Ectodermal cell (in vitro differentiated cells): ENCODE results near the gene TMPRSS5.

Source experiments
- H3K27ac ChIP-seq: 2 replicates; pipeline ENCODE4 v1.7.0; 2013; ENCODE audit warnings: mild to moderate bottlenecking, low read depth, low read length; ENCODE audit not compliant: insufficient read depth, poor library complexity, severe bottlenecking
- H3K27me3 ChIP-seq: 2 replicates; pipeline ENCODE4 v1.7.0; 2013; ENCODE audit warnings: mild to moderate bottlenecking, low read length; ENCODE audit not compliant: insufficient read depth, control insufficient read depth, poor library complexity, severe bottlenecking
- H3K36me3 ChIP-seq: one replicate; pipeline ENCODE4 v1.7.0; 2013; ENCODE audit warnings: low read length; ENCODE audit not compliant: control insufficient read depth, insufficient read depth
- H3K4me1 ChIP-seq: one replicate; pipeline ENCODE4 v1.7.0; 2013; ENCODE audit warnings: low read length; ENCODE audit not compliant: control insufficient read depth, insufficient read depth
- H3K4me3 ChIP-seq: 2 replicates; pipeline ENCODE4 v1.7.0; 2013; ENCODE audit warnings: low read depth, low read length, control low read depth; ENCODE audit not compliant: insufficient read depth
- H3K9me3 ChIP-seq: 2 replicates; pipeline ENCODE4 v1.7.0; 2013; ENCODE audit warnings: mild to moderate bottlenecking, low read length, moderate library complexity; ENCODE audit not compliant: control insufficient read depth
- WGBS, 2 experiments: methylation state at CpG; one replicate each; pipeline ENCODE4 v1.1.7; 2013; ENCODE audit warnings: missing lambda C conversion rate in 2 of 2; 5-methylcytosine and 5-hydroxymethylcytosine counted together

TMPRSS5 gene

DNA sequence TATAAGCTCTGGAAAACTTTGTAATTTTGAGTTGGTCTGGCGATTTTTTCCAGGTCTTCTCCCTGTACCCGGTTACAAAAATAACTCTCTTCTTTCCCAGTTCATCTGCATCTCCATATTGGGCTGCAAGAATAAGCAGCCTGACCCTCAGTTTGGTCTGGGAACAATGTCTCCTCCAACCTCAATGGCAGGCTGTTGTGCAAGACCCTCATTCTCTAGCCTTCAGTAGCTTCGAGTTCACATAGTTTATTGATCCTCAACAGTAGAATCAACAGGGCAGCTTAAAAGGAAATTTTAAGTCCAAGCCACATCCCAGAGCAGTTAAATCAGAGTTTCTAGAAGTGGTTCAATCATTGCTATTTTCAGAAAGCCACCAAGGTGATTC is 35.3 kb downstream of the TMPRSS5 start:
- WGBS, 2 experiments: 95 to 100% methylated on average over 3 of the region's 3 CpGs
- Histone ChIP-seq H3K27ac (no peak overlapping the region), H3K4me1 (peaks cover 18% of the 10 kb centered on the region), H3K36me3 (no peaks in the 10 kb centered on the region), H3K27me3 (no peaks in the 10 kb centered on the region), H3K4me3 (no peak overlapping the region), H3K9me3 (no peaks in the 10 kb centered on the region)

DNA sequence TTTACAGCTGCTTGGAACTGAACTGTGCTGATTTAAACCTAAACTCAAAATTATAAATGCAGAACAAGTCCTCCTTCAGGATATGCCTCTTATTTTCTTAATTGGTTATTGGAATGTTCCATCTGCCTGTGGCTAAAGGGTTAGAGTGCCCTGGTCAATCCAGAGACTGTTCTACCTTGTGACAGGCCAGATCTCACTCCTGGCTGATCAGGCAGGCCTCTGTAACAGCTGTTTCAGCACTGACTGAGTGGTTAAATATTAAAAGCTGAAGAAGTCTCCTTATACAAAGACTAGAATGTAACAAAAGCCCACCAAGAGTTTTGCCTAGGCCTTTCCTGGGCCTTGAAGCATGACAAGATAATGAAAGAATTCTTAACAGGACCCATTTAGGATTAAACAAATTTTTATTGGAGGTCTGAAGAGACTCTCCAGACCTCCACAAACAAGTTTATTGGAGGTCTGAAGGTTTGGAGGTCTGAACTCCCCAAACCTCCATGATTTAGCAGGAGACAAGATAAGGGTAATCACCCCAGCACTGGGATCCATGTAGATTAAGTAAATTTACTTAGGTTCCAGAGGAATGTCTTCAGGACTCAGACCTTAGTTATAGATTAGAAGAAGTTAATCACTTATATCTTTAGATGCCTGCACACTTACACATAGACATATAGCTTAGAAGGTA is 35.8 kb downstream of the TMPRSS5 start:
- Histone ChIP-seq H3K27me3 (no peaks in the 10 kb centered on the region), H3K36me3 (no peaks in the 10 kb centered on the region), H3K9me3 (no peaks in the 10 kb centered on the region), H3K4me3 (no peak overlapping the region), H3K4me1 (peaks cover 15% of the 10 kb centered on the region), H3K27ac (no peak overlapping the region)

DNA sequence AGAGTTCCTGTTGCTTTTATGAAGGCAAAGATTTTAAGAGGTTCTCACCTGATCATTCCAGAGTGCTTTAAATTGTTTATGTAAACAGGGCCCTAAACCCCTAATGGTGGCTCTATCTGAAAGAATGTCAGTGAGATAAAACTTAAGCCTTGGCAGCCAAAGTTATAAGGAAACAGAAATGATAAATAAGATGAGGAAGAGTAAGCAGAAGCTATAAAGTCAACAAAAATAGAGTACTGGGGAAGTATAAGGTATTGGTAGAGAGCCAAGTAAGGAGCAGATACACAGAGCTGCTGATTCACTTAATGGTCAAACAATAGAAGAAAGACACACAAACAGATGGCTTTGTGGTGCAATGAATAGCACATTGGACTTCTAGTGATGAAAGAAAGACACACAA is 37.9 kb downstream of the TMPRSS5 start:
- H3K27ac ChIP-seq: no peak overlapping the region
- H3K4me3 ChIP-seq: no peak overlapping the region

DNA sequence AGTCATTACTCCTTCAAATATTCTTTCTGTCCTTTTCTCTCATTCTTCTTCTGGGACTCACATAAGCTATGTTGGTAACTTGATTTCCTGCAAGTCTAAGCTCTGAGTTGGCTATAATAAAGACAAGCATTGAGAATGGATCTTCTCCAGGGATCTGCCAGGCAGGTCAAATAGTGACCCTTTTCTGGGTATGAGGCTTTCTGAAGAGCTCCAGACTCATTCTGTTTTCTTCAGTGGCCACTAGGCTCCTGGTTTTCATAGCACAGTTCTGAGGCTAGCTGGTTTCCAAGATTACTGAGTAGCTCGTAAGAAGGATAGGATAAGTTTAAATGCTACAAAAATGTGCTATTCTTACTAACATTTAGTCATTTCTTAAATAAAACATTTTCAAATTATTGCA is 38.3 kb downstream of the TMPRSS5 start:
- Histone ChIP-seq H3K4me1 (peaks cover 1% of the 10 kb centered on the region), H3K27ac (no peak overlapping the region), H3K36me3 (no peaks in the 10 kb centered on the region), H3K4me3 (no peak overlapping the region), H3K9me3 (no peaks in the 10 kb centered on the region), H3K27me3 (no peaks in the 10 kb centered on the region)
- WGBS, 2 experiments: 22 to 40% methylated on average over 1 of the region's 1 CpG

More for the DNA sequence above, 37.9 kb downstream of the TMPRSS5 start:
- Histone ChIP-seq H3K9me3 (no peaks in the 10 kb centered on the region), H3K4me1 (peaks cover 6% of the 10 kb centered on the region), H3K36me3 (no peaks in the 10 kb centered on the region), H3K27me3 (no peaks in the 10 kb centered on the region)

DNA sequence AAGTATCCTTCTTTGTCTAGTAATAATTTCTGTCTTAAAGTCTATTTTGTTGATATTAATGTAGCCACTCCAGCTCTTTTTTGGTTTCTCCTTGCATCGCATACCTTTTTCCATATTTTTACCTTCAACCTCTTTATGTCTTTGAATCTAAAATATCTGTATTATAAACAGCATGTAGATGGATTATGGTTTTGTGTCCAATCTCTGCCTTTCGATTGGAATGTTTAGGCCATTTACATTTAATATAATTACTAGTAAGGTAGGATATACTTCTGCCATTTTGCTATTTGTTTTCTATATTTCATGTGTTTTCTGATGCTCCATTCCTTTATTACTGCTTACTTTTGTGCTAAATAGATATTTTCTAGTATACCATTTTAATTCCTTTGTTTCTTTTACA is 39.5 kb downstream of the TMPRSS5 start:
- no peaks in the 10 kb centered on the region for H3K27me3 ChIP-seq
- WGBS, 2 experiments: 100% methylated on average over 1 of the region's 2 CpGs; no CpG with 5 or more reads in 1 of the 2 experiments
- no peak overlapping the region for H3K4me3 ChIP-seq
- H3K36me3 ChIP-seq: no peaks in the 10 kb centered on the region
- no peak overlapping the region for H3K27ac ChIP-seq
- no peaks in the 10 kb centered on the region for H3K4me1 ChIP-seq
- H3K9me3 ChIP-seq: no peaks in the 10 kb centered on the region

DNA sequence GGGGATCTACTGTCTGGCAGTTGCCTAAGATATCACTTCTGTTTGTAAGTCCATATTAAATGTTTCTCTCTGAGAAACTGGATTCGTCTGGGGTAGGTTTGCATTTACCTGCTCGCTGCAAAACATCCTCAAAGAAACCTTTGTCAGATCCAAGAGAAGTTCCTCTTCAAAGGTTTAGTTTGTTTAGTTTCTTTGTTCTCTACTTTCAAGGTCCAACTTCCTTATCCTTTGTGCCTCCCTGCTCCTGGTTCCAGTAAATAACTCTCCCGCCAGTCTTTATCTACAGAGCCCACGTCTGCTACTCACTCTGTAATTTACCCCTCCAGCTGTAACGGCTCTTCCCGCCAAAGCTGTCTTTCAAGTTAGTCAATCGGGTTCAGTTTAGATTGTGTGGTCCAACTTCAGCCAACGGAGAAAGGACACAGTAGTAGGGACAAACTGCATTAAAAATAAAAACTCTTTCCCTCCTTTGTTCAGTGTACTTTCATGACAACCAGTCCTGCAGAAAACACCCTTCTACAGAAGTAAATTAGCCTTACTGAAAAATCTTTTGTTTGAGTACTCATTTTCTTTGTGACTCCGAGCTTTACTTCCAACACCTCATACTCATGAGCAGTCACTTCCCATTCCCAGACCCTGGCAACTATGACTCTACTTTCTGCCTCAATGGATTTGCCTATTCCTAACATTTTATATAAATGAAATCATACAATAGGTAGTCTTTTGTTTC is 41.0 kb downstream of the TMPRSS5 start:
- Histone ChIP-seq H3K27me3 (no peaks in the 10 kb centered on the region), H3K9me3 (no peaks in the 10 kb centered on the region), H3K4me1 (no peaks in the 10 kb centered on the region), H3K4me3 (no peak overlapping the region), H3K36me3 (no peaks in the 10 kb centered on the region), H3K27ac (no peak overlapping the region)
- 85 to 89% methylated on average over 9 of the region's 9 CpGs for WGBS, 2 experiments

DNA sequence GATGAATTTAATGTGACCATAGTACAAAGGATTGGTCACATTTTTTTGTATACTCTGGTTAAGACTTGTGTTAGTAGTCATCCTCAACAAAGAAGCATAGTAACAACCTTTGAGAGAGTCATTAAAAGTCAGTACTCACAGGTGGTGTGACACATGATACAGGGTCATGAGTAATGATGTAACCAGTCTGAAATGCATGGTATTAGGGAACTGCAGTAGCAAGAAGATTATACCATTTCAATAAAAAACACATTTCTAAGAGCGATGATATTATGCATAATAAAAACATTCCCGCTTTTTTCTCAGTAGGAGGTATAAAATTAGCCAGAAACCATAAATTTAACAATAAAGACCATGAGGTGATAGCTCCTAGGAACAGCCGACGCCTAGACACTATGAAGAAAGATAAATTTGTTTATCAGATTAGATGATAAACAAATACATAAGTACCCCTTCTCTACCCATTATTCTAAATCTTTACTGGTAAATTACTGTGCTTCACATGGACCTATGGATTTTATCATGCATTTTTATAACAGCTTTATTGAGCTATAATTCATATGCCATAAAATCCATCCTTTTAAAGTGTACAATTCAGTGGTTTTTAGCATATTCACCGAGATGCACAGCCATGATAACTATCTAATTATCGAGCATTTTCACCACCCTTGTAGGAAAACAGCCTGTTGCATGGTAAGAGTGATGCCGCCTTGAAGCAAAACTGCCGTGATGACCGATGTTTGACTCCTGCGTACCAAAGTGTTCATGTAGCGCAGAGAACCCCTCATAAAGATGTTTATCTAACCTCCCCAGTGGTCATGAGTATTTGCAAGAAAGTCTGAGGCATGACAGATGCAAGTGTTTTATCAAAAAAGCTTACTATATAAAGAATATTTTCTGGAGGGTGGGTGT is 41.8 kb downstream of the TMPRSS5 start:
- no peaks in the 10 kb centered on the region for H3K9me3 ChIP-seq
- no peaks in the 10 kb centered on the region for H3K27me3 ChIP-seq
- H3K4me1 ChIP-seq: no peaks in the 10 kb centered on the region
- no peak overlapping the region for H3K27ac ChIP-seq
- no peaks in the 10 kb centered on the region for H3K36me3 ChIP-seq
- WGBS, 2 experiments: 91 to 92% methylated on average over 8 to 9 of the region's 11 CpGs
- H3K4me3 ChIP-seq: no peak overlapping the region

DNA sequence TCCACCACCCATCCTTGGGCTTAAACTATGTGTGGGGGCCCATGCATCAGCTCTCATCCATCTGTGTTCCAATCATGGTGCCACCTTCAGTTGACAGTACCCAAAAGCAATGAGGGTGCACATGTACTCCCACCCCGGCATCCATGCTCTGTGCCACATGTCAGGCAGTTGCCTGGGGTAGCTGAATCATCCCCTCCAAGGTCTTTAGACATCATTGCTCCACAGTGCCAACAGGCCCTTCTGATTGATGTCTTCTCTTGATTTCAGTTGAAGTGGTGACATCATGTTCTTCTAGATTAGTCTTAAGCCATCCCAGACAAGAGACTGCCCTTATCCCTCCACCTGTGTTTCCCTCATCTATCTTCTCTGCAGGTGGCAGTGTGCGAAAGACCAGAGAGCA is 42.5 kb downstream of the TMPRSS5 start:
- Histone ChIP-seq H3K4me3 (no peak overlapping the region), H3K36me3 (no peaks in the 10 kb centered on the region), H3K27ac (no peak overlapping the region), H3K27me3 (no peaks in the 10 kb centered on the region), H3K9me3 (no peaks in the 10 kb centered on the region), H3K4me1 (no peaks in the 10 kb centered on the region)
- 95% methylated on average over 2 of the region's 2 CpGs for WGBS, 2 experiments

DNA sequence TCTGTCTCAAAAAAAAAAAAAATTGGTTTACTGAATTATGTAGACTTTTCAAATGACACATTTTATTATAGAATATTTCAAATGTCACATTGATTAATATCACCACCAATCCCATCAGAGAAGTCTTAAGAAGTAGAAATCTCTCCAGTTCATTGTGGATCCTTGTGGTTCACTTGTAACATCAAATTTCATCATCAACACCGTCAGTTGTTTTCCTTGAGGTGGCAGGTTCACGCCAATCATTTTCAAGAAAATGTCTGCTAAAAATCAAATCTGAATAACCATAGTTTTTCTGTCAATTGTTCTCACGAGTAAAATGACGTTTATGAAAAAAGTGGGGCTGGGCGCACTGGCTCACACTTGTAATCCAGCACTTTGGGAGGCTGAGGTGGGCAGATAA is 50.3 kb downstream of the TMPRSS5 start:
- H3K27ac ChIP-seq: no peak overlapping the region
- no peaks in the 10 kb centered on the region for H3K36me3 ChIP-seq
- no peaks in the 10 kb centered on the region for H3K4me1 ChIP-seq
- H3K27me3 ChIP-seq: no peaks in the 10 kb centered on the region
- no peak overlapping the region for H3K4me3 ChIP-seq
- H3K9me3 ChIP-seq: no peaks in the 10 kb centered on the region
- 95 to 96% methylated on average over 5 of the region's 5 CpGs for WGBS, 2 experiments

DNA sequence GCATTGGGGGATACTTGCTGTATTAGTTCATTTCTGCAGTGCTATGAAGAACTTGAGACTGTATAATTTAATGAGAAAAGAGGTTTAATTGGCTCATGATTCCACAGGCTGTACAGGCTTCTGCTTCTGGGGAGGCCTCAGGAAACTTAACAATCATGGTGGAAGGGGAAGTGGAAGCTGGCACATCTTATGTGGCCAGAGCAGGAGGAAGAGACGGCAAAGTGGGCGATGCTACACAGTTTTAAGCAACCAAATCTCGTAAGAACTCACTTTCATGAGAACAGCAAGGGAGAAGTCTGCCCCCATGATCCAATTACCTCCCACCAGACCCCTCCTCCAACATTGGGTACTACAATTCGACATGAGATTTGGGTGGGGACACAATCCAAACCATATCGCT is 55.1 kb downstream of the TMPRSS5 start:
- no peak overlapping the region for H3K27ac ChIP-seq
- no peak overlapping the region for H3K4me3 ChIP-seq
- peaks cover 2% of the 10 kb centered on the region for H3K9me3 ChIP-seq
- no peaks in the 10 kb centered on the region for H3K4me1 ChIP-seq
- WGBS, 2 experiments: 92% methylated on average over 5 of the region's 5 CpGs
- no peaks in the 10 kb centered on the region for H3K36me3 ChIP-seq
- no peaks in the 10 kb centered on the region for H3K27me3 ChIP-seq
